ENCODE results near the gene LRRTM2.

- TF ChIP-seq CTCF (IDR thresholded peaks at IDR 0.05) (no peak), POLR2AphosphoS5 (IDR thresholded peaks at IDR 0.05) (no peak), POLR2A (IDR thresholded peaks at IDR 0.05) (no peak)
Measured at GRCh38 chr5:138841531-138841930, 33.6 kb downstream of the LRRTM2 start.

All from prostate gland (tissue), 2 donors.